GM18909 (cell line): ENCODE measurements around the gene SMAP1.

Source experiments
- ATAC-seq: cut with Tn5 transposase; IDR thresholded peaks from one replicate; pipeline ENCODE4 v1.9.1; 2021; ENCODE audit warnings: mild to moderate bottlenecking; ENCODE audit not compliant: unreplicated experiment, poor library complexity

The SMAP1 gene

GRCh38 chr6:70834520-70834919, 166.8 kb downstream of the SMAP1 start:
- ATAC-seq, result no peak

DNA sequence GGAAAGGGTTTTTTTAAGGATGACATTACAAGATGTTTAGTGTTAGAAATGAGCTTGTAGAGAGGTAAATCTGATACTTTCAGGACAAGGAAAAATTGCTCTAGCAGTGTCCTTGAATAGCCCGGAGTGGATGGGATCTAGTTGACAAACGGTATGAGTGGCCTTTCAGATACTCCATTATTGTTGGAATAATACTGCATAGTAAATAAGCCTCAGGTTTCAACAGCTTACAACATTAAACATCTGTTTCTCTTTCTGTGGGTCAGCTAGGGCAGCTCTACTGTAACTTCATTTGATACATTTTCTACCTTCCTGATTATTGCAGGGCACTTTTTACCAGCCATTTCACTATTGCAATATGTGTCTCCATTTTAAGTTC, 171.2 kb downstream of the SMAP1 start:
- ATAC-seq, result no peak

DNA sequence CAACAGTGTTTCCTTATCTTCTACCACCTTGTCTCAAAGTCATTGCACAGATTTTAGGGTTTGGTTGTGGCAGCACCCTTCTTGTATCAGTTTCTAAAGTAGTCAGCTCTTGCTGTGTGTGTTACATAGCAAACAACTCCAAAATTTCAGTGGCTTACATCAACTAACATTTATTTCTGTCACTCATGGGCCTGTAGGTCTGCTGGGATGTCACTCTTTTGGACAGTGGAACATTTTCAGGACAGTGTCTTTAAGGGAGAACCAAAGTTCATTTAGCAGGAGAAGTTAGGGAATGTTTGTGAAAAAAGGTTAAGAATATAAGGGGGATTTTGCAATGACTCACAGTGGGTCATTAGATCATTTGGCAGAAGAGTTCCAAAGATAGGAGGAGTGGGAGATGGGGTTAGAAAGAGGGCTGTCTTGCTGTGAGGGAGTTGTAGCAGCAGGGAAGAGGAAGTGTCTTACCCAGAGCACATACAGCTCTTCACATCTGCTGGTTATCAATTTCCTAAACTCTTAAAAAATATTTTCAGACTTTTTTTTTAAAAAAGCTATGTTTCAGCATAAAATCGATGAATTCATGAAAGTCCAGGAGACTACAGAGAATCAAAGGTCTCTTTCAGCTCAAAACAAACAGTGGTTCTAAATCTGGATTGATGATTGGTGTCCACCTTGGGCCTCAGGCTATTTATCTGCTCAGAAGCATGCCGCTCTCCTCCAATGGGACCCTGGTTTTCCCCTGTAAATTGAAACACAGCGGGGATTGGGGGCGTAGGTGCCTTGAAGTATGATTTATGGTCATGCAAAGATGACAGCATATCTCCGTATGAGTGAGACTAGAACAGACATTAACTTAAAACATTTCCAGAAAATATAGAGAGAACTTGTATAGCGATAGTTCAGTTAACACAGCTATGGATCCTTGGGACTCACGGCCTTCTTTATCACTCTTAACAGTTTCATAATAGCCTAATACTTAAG, 171.9 kb downstream of the SMAP1 start:
- peak; percentile 42 for ATAC-seq

- no peak for ATAC-seq
Measured at GRCh38 chr6:70841112-70841511, 173.4 kb downstream of the SMAP1 start.

- ATAC-seq, result no peak
Measured at GRCh38 chr6:70842541-70842940, 174.9 kb downstream of the SMAP1 start.

- ATAC-seq, result no peak
Measured at GRCh38 chr6:70843328-70843918, 175.7 kb downstream of the SMAP1 start.

GRCh38 chr6:70844301-70844700, 176.6 kb downstream of the SMAP1 start:
- no peak for ATAC-seq

DNA sequence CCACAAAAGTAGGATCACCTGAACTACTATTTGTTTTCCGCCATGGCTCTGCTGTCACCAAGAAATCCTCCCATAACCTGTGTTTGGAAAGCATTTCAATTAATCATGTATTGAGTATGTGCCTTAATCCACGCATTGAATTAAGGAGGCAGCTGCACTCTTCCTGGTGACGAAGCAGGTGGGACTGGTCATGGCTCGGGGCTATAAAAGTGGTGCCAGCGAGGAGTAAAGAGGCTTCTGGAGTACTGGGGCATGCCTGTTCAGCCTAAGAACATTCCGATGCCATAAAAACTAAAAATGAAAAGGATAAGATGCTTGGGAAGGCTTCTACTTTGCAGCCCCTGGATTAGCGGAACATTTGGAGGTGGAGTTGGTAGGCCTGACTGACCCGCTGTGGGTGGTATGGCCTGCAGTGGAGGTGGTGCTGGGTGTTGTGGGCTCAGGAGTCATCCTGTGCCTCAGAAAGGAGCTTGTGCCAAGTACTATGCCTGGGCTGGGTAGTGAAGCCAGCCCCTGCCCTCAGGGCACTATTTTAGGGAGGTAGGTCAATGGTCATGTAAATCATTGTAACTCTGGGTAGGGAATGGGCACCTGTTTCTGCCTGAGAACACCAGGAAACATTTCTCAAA, 178.6 kb downstream of the SMAP1 start:
- ATAC-seq, result no peak

DNA sequence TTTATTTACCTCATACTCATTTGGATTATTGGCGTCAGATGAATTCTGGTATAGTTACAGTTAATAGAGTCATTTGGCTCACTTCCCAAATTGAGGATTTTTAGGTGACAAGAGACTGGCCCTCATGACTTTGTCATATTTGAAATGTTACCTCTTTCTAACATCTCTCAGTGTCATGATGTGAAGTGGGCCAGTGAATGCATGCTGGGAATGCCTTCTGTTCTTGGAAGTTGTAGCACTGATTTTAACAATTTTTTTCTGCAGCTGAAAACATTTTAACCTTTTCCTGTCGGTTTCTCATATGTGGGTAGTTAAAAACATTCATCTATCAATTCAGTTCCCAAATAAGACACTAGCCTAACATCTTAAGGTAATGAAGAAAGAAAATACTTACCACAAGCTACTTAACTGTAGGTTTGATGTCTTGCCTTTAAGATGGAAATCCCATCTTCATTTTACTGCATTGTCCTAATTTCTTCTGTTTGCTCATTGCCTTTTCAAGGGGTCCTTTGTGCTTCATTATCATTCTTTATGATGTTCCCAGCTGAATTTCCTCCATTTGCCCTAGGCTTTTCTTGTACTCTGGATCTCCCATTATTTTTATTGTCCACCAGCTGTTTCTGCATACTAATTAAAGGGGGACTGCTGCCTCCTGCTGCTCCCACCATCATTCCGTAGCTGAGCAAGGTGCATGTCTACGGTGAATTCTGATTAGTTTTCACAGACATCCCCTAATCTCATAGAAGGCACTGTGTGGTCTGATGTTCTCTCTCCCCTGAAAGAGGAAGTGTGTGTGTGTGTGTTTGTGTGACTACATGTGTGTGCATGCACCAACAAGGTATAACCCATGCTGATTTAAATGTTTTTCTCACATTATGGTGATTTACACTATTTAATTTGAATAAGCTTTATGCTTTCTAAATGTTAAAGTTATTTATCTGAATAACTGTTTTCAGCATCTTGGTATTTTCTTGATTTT, 179.7 kb downstream of the SMAP1 start:
- no peak for ATAC-seq

- no peak for ATAC-seq
Measured at GRCh38 chr6:70849348-70850069, 181.8 kb downstream of the SMAP1 start.

DNA sequence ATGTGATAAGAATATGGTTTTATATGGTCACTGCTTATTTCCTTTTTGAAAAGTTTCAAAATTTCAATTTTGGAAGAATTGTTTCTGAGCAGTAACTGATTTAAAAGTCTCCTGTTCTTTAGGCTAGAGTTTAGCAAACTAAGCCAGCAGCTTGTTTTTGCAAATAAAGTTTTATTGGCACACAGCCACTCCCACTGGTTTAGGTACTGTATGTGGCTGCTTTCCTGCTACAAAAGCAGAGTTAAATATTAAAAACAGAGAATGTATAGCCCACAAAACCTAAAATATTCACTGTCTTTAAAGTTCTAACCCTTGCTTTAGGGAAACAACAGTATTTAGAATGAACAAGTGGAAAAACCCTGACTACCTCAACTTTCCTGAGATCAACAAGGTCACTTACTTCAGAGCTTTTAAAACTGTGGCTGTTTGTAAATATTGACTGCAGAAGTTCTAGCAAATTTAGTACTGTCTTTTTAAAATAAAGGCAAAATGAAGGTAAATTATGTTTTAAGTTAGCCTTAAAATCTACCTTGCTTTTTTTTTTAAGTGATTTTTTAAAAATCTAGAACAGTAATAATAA, 185.1 kb downstream of the SMAP1 start:
- no peak for ATAC-seq

DNA sequence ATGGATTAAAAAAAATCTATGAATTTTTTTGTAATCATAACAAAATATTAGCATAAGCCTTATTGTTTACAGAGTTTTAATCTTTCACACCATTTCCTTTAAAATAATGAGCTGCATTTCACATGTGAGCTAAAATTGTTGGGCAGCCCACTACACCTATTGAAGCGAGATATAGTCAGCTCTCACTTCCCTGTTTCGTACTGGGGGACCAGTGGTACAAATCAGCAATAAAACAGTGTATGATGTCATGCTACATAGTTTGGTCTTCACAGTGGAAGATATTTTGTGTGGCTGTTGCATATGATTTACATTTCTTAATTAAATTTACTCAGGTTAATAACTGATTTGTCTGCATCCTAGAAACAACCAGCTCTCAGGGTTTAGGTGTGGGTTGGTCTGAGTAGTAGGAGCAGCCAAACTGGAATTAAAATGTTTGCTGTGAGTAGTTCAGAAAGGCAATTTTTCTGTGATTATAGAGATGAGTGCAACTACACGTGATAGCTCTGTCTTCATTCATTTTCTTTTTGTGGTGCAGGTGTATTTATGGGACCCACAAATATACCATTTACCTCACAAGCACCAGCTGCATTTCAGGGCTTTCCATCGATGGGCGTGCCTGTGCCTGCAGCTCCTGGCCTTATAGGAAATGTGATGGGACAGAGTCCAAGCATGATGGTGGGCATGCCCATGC, 189.8 kb downstream of the SMAP1 start:
- ATAC-seq, result peak; percentile 100

GRCh38 chr6:70860045-70860444, 192.4 kb downstream of the SMAP1 start:
- ATAC-seq, result no peak

- no peak for ATAC-seq
Measured at GRCh38 chr6:70860920-70861319, 193.2 kb downstream of the SMAP1 start.

GRCh38 chr6:70863343-70863742, 195.7 kb downstream of the SMAP1 start:
- no peak for ATAC-seq

DNA sequence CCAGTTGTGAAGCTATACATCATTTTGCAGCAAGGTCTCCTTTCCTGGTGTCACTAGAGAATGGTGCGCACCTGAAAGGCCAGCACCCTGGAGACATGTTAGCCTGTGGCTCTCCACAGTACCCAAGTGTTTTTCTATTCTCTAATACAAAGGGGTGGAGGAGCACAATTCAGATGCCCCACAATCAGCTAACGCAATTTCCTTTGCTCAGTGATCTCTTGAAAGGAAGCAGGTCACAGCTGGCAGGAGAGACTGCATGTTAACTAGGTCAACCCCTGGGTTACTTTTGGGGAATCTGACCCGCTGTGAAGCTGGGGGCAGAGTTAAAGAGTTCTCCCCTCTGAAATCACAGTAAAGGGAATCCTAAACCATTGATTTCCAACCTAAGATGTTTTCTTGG, 196.7 kb downstream of the SMAP1 start:
- ATAC-seq, result no peak

DNA sequence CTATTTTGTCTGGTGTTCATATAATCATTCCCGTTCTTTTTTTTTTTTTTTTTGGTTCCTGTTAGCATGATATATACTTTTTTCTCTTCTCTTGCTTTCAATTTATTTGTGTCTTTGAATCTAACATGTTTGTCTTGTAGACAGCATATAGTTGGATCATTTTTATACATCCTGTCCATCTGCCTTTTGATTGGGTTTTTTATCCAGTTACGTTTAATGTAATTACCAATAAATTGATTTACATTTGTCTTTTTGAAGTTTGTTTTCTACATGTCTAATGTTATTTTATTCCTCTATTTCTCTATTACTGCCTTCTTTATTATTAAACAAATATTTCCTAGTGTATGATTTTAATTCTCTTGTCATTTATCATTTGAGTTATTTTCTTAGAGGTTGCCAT, 204.8 kb downstream of the SMAP1 start:
- no peak for ATAC-seq

GRCh38 chr6:70874181-70874913, 206.7 kb downstream of the SMAP1 start:
- no peak for ATAC-seq
